Lung (tissue), 12 donors: ENCODE measurements around the gene PPP2R3B. TPM values are rescaled to one million over a fixed set of nuclear protein-coding genes. Genes with fewer than 3 reads are reported as not detected.

Experiments
- ATAC-seq: fragments of 200-7000 bp; cut with Tn5 transposase; one replicate; pipeline ENCODE4 v1.9.1; 2020; ENCODE audit warnings: moderate number of reproducible peaks; ENCODE audit not compliant: insufficient read depth, low FRiP score
- DNase-seq, 3 donors: peaks; one replicate each; pipeline ENCODE4 v3.0.0-alpha.2; 2013 to 2017
- H3K27ac ChIP-seq, 2 donors: one replicate each; pipeline ENCODE4 v1.5.1; 2013; ENCODE audit warnings: mild to moderate bottlenecking in 2 of 2, moderate library complexity in 2 of 2, control low read depth in 1 of 2, inconsistent platforms in 1 of 2, low read depth in 1 of 2, low read length in 1 of 2
- H3K27me3 ChIP-seq, 3 donors: one replicate each; pipeline ENCODE4 v1.5.1; 2013; ENCODE audit warnings: low read length in 2 of 3; ENCODE audit not compliant: control insufficient read depth in 3 of 3, insufficient read depth in 3 of 3
- H3K36me3 ChIP-seq, 4 donors: one replicate each; pipeline ENCODE4 v1.5.1; 2013; ENCODE audit warnings: low read length in 4 of 4, mild to moderate bottlenecking in 1 of 4, moderate library complexity in 1 of 4; ENCODE audit not compliant: control insufficient read depth in 4 of 4, insufficient read depth in 4 of 4
- H3K4me1 ChIP-seq, 5 donors: one replicate each; pipeline ENCODE4 v1.5.1; 2013; ENCODE audit warnings: low read length in 5 of 5, mild to moderate bottlenecking in 2 of 5, moderate library complexity in 1 of 5; ENCODE audit not compliant: control insufficient read depth in 5 of 5, insufficient read depth in 5 of 5
- H3K4me3 ChIP-seq: one replicate; pipeline ENCODE4 v1.5.1; 2013; ENCODE audit warnings: mild to moderate bottlenecking, control low read depth, moderate library complexity
- H3K9ac ChIP-seq, 2 donors: one replicate each; pipeline ENCODE4 v1.5.1; 2013; ENCODE audit warnings: low read length in 2 of 2, control low read depth in 1 of 2; ENCODE audit not compliant: insufficient read depth in 1 of 2
- H3K9me3 ChIP-seq, 4 donors: one replicate each; pipeline ENCODE4 v1.5.1; 2013; ENCODE audit warnings: low read length in 3 of 4, mild to moderate bottlenecking in 1 of 4, moderate library complexity in 1 of 4; ENCODE audit not compliant: control insufficient read depth in 4 of 4, insufficient read depth in 3 of 4
- WGBS, 2 donors: extraction: QIAGEN DNeasy Blood & Tissue Kit; methylation state at CpG; one replicate each; pipeline ENCODE4 v1.1.7; 2013; 5-methylcytosine and 5-hydroxymethylcytosine counted together
- polyA plus RNA-seq, 2 donors: library from polyadenylated mRNA; stranded (reverse); fragments of 200-250 nt; gene quantifications; one replicate each; pipeline ENCODE4 v1.2.1, GENCODE V29; 2013
- total RNA-seq, 2 donors: library from RNA; depleted of rRNA in 1 of 2; stranded (reverse); fragments of >200 nt in 1 of 2; gene quantifications; one replicate each; pipeline ENCODE4 v1.2.1, GENCODE V29; 2014 to 2021
- TF ChIP-seq, protein P1 (sequence below): IDR thresholded peaks from 2 replicates; pipeline ENCODE4 v1.5.1; 2012; ENCODE audit warnings: mild to moderate bottlenecking; ENCODE audit errors: control extremely low read depth, extremely low read depth
- donor health status: control.
- donor health status: control.
- donor health status: Bipolar disorder and iron deficiency.
- donor health status: healthy.
- donor health status: DM: yes; HTN: yes; CAD: no.

The PPP2R3B gene
- total and polyA plus RNA-seq, 4 donors, result 7.8 to 21.0 (median 15.6) TPM

DNA sequence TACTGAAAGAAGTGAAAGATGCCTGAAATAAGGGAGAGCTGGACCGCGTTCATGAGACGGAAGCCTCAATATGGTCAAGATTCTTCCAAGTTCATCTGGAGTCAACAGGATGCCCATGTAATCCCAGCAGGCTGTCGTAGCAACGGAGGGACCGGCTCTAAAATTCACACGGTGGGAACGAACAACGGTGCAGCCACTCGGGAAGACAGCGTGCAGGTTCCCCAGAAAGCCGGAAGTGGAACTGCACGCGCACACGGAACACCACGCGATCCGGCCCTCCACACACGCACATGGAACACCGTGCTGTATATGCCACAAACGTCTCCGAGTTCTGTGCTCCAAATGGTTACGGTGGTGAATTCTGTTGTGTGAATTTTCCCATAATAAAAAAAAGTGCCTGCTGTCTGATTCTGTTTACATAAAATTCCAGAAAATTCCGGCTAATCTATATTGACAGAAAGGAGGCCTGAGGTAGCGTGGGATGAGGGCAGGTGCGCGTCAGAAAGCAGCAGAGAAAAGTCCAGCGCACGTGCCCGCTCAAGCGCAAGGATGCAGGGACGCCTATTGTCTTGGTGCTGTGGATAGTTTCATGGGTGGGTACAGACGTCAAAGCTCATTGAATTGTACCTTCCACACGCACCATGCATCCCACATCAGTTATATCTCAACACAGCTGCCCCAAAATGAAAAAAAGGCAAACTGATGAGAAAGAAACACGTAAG lies 31.2 kb downstream of the PPP2R3B start:
- WGBS, 2 donors, result 96 to 97% methylated on average over 35 of the region's 35 CpGs

DNA sequence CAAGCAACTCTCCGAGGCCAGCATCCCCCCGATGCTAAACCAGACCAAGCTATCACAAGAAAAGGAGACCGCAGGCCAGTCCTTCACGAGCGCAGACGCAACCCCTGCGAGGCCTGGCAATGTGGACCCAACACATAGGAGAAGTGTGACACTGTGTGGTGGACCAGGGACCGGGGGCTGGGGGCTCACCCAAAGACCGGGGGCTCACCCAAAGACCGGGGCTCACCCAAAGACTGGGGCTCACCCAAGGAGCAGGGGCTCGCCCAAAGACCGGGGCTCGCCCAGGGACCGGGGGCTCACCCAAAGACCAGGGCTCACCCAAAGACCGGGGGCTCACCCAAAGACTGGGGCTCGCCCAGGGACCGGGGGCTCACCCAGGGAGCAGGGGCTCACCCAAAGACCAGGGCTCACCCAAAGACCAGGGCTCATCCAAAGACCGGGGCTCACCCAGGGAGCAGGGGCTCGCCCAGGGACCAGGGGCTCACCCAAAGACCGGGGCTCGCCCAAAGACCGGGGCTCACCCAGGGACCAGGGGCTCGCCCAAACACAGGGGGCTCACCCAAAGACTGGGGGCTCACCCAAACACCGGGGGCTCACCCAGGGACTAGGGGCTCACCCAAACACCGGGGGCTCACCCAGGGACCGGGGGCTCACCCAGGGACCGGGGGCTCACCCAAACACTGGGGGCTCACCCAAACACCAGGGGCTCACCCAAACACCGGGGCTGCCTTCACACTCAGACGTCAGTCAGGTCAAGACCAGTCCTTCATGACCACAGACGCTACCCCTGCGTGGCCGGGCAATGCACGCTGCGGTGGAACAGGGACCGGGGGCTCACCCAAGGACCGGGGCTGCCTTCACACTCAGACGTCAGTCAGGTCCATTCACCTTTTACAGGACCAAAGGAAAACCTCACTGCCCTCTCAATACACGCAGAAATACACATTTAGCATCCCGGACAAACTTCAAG lies 32.9 kb downstream of the PPP2R3B start:
- no peak overlapping the region for H3K27ac ChIP-seq
- peaks cover 0 to 13% (median 0%) of the 10 kb centered on the region in 4 donors for H3K36me3 ChIP-seq
- H3K4me1 ChIP-seq, result no peaks in the 10 kb centered on the region
- H3K4me3 ChIP-seq, result no peak overlapping the region
- no peaks in the 10 kb centered on the region for H3K27me3 ChIP-seq
- no peak for DNase-seq
- H3K9ac ChIP-seq, result no peak overlapping the region
- 96 to 97% methylated on average over 38 to 39 of the region's 39 CpGs for WGBS, 2 donors
- no peak for ATAC-seq
- TF ChIP-seq, protein P1, sequence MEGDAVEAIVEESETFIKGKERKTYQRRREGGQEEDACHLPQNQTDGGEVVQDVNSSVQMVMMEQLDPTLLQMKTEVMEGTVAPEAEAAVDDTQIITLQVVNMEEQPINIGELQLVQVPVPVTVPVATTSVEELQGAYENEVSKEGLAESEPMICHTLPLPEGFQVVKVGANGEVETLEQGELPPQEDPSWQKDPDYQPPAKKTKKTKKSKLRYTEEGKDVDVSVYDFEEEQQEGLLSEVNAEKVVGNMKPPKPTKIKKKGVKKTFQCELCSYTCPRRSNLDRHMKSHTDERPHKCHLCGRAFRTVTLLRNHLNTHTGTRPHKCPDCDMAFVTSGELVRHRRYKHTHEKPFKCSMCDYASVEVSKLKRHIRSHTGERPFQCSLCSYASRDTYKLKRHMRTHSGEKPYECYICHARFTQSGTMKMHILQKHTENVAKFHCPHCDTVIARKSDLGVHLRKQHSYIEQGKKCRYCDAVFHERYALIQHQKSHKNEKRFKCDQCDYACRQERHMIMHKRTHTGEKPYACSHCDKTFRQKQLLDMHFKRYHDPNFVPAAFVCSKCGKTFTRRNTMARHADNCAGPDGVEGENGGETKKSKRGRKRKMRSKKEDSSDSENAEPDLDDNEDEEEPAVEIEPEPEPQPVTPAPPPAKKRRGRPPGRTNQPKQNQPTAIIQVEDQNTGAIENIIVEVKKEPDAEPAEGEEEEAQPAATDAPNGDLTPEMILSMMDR, result no peak
- peaks cover 0 to 4% (median 0%) of the 10 kb centered on the region in 4 donors for H3K9me3 ChIP-seq

More for the DNA sequence above, 31.2 kb downstream of the PPP2R3B start:
- Histone ChIP-seq H3K27ac (no peak overlapping the region), H3K27me3 (no peaks in the 10 kb centered on the region), H3K9me3 (peaks cover 0 to 9% (median 3%) of the 10 kb centered on the region in 4 donors), H3K4me1 (no peaks in the 10 kb centered on the region), H3K36me3 (peaks cover 2 to 16% (median 11%) of the 10 kb centered on the region in 4 donors), H3K4me3 (no peak overlapping the region), H3K9ac (no peak overlapping the region)
- DNase-seq, result no peak
- TF ChIP-seq, protein P1, result no peak
- ATAC-seq, result no peak

DNA sequence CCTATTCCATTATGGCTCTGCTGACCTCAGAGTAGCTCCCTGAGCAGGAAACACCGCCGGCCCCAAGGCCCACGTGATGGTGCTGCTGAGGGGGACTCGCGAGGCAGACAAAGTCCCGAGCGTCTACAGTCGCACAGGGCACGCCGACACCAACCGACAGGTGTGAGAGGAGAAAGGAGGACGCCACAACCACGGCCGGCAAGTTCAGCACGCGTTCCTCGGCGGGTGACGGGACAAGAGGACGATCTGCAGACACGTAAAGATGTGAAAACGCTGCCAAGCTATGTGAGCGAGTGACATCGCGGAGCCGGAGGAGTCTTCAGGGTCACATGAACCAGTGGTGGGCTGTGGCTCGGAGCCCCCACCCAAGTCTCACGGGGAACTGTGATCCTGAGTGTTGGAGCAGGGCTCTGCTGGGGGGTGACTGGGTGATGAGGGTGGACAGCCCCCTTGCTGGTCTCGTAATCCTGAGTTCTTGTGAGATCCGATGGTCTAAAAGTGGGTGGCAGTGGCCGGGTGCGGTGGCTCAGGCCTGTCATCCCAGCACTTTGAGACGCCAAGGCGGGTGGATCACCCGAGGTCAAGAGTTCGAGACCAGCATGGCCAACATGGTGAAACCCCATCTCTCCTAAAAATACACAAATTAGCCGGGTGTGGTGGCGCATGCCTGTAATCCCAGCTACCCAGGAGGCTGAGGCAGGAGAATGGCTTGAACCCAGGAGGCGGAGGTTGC lies 34.0 kb downstream of the PPP2R3B start:
- Histone ChIP-seq H3K27ac (no peak overlapping the region), H3K4me1 (no peaks in the 10 kb centered on the region), H3K36me3 (peaks cover 0 to 7% (median 0%) of the 10 kb centered on the region in 4 donors), H3K9ac (no peak overlapping the region), H3K27me3 (no peaks in the 10 kb centered on the region), H3K4me3 (no peak overlapping the region), H3K9me3 (no peaks in the 10 kb centered on the region)
- TF ChIP-seq, protein P1, result no peak
- ATAC-seq, result no peak
- no peak for DNase-seq
- WGBS, 2 donors, result 95 to 97% methylated on average over 39 of the region's 39 CpGs
